MM.1S (cell line): ENCODE results near the gene TMEM62.

ENCODE experiments used
- DNase-seq: peaks from one replicate; pipeline ENCODE4 v3.0.0-alpha.2; 2015
- H2AFZ ChIP-seq: fragments of 300-600 bp; sonication (generic); 2 replicates; pipeline ENCODE4 v1.6.0; 2016; ENCODE audit warnings: antibody characterized with exemption, low read length
- H3F3A ChIP-seq: fragments of 300-600 bp; sonication (generic); 2 replicates; pipeline ENCODE4 v1.6.1; 2016; ENCODE audit warnings: mild to moderate bottlenecking, antibody characterized with exemption, low read length, moderate library complexity, mixed read lengths; ENCODE audit not compliant: insufficient read depth
- H3K27ac ChIP-seq: fragments of 300-600 bp; sonication (generic); 2 replicates; pipeline ENCODE4 v1.5.1; 2016; ENCODE audit warnings: mild to moderate bottlenecking, low read length
- H3K27me3 ChIP-seq: fragments of 300-600 bp; sonication (generic); replicated peaks from 2 replicates; pipeline ENCODE4 v1.6.0; 2016; ENCODE audit warnings: low read length; ENCODE audit not compliant: insufficient read depth
- H3K36me3 ChIP-seq: fragments of 300-600 bp; sonication (generic); replicated peaks from 2 replicates; pipeline ENCODE4 v1.6.1; 2016; ENCODE audit warnings: mild to moderate bottlenecking, low read length, mixed read lengths; ENCODE audit not compliant: insufficient read depth
- H3K4me1 ChIP-seq: fragments of 300-600 bp; sonication (generic); 2 replicates; pipeline ENCODE4 v1.6.1; 2016; ENCODE audit warnings: low read length, mixed read lengths
- H3K4me2 ChIP-seq: fragments of 300-600 bp; sonication (generic); 2 replicates; pipeline ENCODE4 v1.6.0; 2016; ENCODE audit warnings: low read depth, low read length
- H3K4me3 ChIP-seq: fragments of 300-600 bp; sonication (generic); 2 replicates; pipeline ENCODE4 v1.5.1; 2016; ENCODE audit warnings: low read length, mixed read lengths
- H3K79me2 ChIP-seq: fragments of 300-600 bp; sonication (generic); 2 replicates; pipeline ENCODE4 v1.6.1; 2016; ENCODE audit warnings: mixed run types, low read length, mixed read lengths
- H3K9ac ChIP-seq: fragments of 300-600 bp; sonication (generic); 2 replicates; pipeline ENCODE4 v1.6.1; 2016; ENCODE audit warnings: low read length, mixed read lengths
- H3K9me2 ChIP-seq: fragments of 300-600 bp; sonication (generic); replicated peaks from 2 replicates; pipeline ENCODE4 v1.6.1; 2016; ENCODE audit warnings: mild to moderate bottlenecking, low read length, mixed read lengths; ENCODE audit not compliant: insufficient read depth
- H3K9me3 ChIP-seq: fragments of 300-600 bp; sonication (generic); replicated peaks from 2 replicates; pipeline ENCODE4 v1.6.1; 2016; ENCODE audit warnings: mild to moderate bottlenecking, low read length, mixed read lengths; ENCODE audit not compliant: insufficient read depth
- H4K20me1 ChIP-seq: fragments of 300-600 bp; sonication (generic); 2 replicates; pipeline ENCODE4 v1.6.1; 2016; ENCODE audit warnings: mild to moderate bottlenecking, low read length, moderate library complexity, mixed read lengths; ENCODE audit not compliant: insufficient read depth
- EZH2 ChIP-seq: fragments of 300-600 bp; sonication (generic); optimal IDR thresholded peaks from 2 replicates; pipeline ENCODE3; 2017; ENCODE audit warnings: low read depth, mild to moderate bottlenecking, antibody characterized with exemption, low read length, mixed read lengths
- EZH2phosphoT487 ChIP-seq: fragments of 300-600 bp; sonication (generic); IDR thresholded peaks from 2 replicates; pipeline ENCODE4 v1.6.1; 2018; ENCODE audit warnings: antibody characterized with exemption, low read length
- TF ChIP-seq, protein P1 (sequence below): fragments of 300-600 bp; sonication (generic); IDR thresholded peaks from 2 replicates; pipeline ENCODE4 v1.5.1; 2016; ENCODE audit warnings: antibody characterized with exemption, low read length, mixed read lengths

TMEM62 gene

DNA sequence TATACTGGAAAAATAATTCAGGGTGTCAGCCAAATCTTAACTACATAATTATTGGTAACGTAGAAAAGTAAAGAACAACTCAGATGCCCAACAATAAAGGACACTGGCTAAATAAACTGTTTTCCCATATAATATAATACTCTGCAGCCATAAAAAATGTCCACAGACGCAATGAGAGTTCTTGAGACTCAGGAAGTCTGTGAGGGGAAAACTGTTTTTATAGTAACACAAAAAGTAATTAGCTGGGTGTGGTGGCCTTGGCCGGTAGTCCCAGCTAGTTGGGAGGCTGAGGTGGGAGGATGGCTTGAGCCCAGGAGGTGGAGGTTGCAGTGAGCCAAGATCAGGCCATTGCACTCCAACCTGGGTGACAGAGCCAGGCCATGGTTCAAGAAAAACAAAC lies 22.0 kb upstream of the TMEM62 start:
- no peaks in the 10 kb centered on the region for H3K79me2 ChIP-seq
- H2AFZ ChIP-seq = no peak overlapping the region
- H3K4me3 ChIP-seq = no peak overlapping the region
- no peaks in the 10 kb centered on the region for H3K4me1 ChIP-seq
- no peaks in the 10 kb centered on the region for H3K9me3 ChIP-seq
- no peak for TF ChIP-seq EZH2phosphoT487
- TF ChIP-seq, protein P1, sequence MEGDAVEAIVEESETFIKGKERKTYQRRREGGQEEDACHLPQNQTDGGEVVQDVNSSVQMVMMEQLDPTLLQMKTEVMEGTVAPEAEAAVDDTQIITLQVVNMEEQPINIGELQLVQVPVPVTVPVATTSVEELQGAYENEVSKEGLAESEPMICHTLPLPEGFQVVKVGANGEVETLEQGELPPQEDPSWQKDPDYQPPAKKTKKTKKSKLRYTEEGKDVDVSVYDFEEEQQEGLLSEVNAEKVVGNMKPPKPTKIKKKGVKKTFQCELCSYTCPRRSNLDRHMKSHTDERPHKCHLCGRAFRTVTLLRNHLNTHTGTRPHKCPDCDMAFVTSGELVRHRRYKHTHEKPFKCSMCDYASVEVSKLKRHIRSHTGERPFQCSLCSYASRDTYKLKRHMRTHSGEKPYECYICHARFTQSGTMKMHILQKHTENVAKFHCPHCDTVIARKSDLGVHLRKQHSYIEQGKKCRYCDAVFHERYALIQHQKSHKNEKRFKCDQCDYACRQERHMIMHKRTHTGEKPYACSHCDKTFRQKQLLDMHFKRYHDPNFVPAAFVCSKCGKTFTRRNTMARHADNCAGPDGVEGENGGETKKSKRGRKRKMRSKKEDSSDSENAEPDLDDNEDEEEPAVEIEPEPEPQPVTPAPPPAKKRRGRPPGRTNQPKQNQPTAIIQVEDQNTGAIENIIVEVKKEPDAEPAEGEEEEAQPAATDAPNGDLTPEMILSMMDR = no peak
- no peak for TF ChIP-seq EZH2
- H3F3A ChIP-seq = no peaks in the 10 kb centered on the region
- H3K4me2 ChIP-seq = no peak overlapping the region
- no peak overlapping the region for H3K9ac ChIP-seq
- no peak for DNase-seq
- no peaks in the 10 kb centered on the region for H3K9me2 ChIP-seq
- H3K27me3 ChIP-seq = no peaks in the 10 kb centered on the region
- no peak overlapping the region for H3K27ac ChIP-seq
- no peaks in the 10 kb centered on the region for H4K20me1 ChIP-seq
- no peaks in the 10 kb centered on the region for H3K36me3 ChIP-seq

DNA sequence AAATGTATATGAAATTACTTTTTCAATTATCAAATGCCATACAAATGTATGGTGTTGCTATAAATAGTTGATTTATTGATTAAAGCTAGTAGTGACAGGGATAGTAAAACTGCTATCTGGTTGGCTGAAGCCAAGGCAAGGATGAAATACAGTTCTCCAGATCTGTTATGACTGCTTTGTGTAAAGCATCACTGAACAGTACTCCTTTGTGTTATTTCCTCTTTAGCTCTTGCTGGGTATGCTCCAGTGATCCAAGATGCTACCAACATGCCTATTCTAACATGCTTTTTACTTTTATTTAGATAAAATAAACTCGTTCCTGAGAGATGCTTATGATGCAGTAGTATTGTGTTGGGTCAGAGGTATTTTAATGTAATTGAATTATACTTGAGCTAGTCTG lies 15.1 kb upstream of the TMEM62 start:
- no peak overlapping the region for H2AFZ ChIP-seq
- no peak overlapping the region for H3K4me2 ChIP-seq
- H3K27ac ChIP-seq = no peak overlapping the region
- H3K9me2 ChIP-seq = no peaks in the 10 kb centered on the region
- H3K79me2 ChIP-seq = no peaks in the 10 kb centered on the region
- no peak for TF ChIP-seq EZH2
- no peak for TF ChIP-seq EZH2phosphoT487
- TF ChIP-seq, protein P1 = no peak
- H3K4me3 ChIP-seq = no peak overlapping the region
- H4K20me1 ChIP-seq = no peaks in the 10 kb centered on the region
- no peaks in the 10 kb centered on the region for H3K9me3 ChIP-seq
- H3F3A ChIP-seq = peaks cover 8% of the 10 kb centered on the region
- H3K27me3 ChIP-seq = no peaks in the 10 kb centered on the region
- H3K9ac ChIP-seq = no peak overlapping the region
- no peak for DNase-seq
- H3K36me3 ChIP-seq = no peaks in the 10 kb centered on the region
- H3K4me1 ChIP-seq = peaks cover 13% of the 10 kb centered on the region

DNA sequence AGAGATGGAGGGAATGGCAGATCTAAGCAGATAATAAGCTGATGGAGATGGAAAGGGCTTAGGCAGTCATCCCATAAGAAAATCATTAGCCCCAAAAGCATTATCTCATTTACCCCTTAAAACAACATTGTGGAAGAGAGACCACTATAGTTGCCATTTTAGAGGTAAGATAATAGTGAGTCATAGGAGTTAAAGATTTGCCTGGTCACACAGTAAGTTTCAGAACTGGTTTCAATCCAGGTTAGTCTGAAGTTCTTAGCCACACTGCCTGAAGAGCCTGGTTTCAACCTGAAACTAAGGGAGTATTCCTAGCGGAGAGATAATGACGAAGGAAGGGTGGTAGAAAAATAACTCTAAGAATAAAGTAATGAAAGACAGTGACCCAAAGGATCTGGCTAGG lies 14.6 kb upstream of the TMEM62 start:
- no peak overlapping the region for H3K9ac ChIP-seq
- peak overlapping the region; percentile 3; the same call in 1 of the 2 replicates for H3K27ac ChIP-seq
- TF ChIP-seq, protein P1 = no peak
- TF ChIP-seq EZH2phosphoT487 = no peak
- no peak for TF ChIP-seq EZH2
- peak overlapping the region; percentile 15; the same call in 1 of the 2 replicates for H3K4me2 ChIP-seq
- H3K9me3 ChIP-seq = no peaks in the 10 kb centered on the region
- H3F3A ChIP-seq = peaks cover 8% of the 10 kb centered on the region
- H2AFZ ChIP-seq = no peak overlapping the region
- peaks cover 13% of the 10 kb centered on the region for H3K4me1 ChIP-seq
- H4K20me1 ChIP-seq = no peaks in the 10 kb centered on the region
- H3K79me2 ChIP-seq = no peaks in the 10 kb centered on the region
- no peak overlapping the region for H3K4me3 ChIP-seq
- DNase-seq = peak; percentile 24
- no peaks in the 10 kb centered on the region for H3K27me3 ChIP-seq
- H3K9me2 ChIP-seq = no peaks in the 10 kb centered on the region
- H3K36me3 ChIP-seq = no peaks in the 10 kb centered on the region

DNA sequence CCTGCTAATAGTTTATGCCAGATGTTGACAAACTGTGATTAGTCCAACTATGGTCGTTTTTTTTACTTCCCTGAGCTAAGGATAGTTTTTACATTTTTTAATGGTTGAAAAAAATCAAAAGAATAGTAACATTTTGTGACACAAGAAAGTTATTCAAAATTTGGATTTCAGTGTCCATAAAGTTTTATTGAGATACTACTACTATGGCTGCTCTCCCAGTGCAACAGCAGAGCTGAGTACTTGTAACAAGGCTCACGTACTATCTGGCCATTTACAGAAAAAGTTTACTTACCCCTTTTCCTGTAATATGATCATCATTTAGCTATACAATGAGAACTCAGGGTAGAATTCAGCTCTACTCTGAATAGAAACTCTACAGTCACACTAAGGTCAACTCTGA lies 11.5 kb upstream of the TMEM62 start:
- no peak overlapping the region for H3K27ac ChIP-seq
- no peaks in the 10 kb centered on the region for H3K36me3 ChIP-seq
- H3K27me3 ChIP-seq = no peaks in the 10 kb centered on the region
- H3K4me2 ChIP-seq = no peak overlapping the region
- no peak overlapping the region for H2AFZ ChIP-seq
- no peak for DNase-seq
- no peak overlapping the region for H3K9ac ChIP-seq
- no peaks in the 10 kb centered on the region for H3K9me2 ChIP-seq
- H3K79me2 ChIP-seq = no peaks in the 10 kb centered on the region
- no peak overlapping the region for H3K4me3 ChIP-seq
- H4K20me1 ChIP-seq = no peaks in the 10 kb centered on the region
- peaks cover 8% of the 10 kb centered on the region for H3F3A ChIP-seq
- H3K4me1 ChIP-seq = peaks cover 13% of the 10 kb centered on the region
- TF ChIP-seq, protein P1 = no peak
- TF ChIP-seq EZH2 (no peak), EZH2phosphoT487 (no peak)
- H3K9me3 ChIP-seq = no peaks in the 10 kb centered on the region
